Heart right ventricle (tissue), 16 donors: ENCODE measurements around the gene ZNF615. TPM values are rescaled to one million over a fixed set of nuclear protein-coding genes. Genes with fewer than 3 reads are reported as not detected.
A peak's percentile ranks its signal among the peaks of the same experiment; 100 is the strongest.
"Not testable (repeated sequence)": the region's sequence is repeated elsewhere in the genome, so short reads cannot be mapped to it uniquely, and the experiment has no call there.

Experiments used
- ATAC-seq, 8 donors: fragments of 200-7000 bp; cut with Tn5 transposase; one replicate each; pipeline ENCODE4 v1.9.1; 2020; ENCODE audit warnings: mild to moderate bottlenecking in 8 of 8, moderate library complexity in 8 of 8, moderate number of reproducible peaks in 1 of 8
- DNase-seq, 2 donors: peaks; one replicate each; pipeline ENCODE4 v3.0.0-alpha.2; 2020
- H3K27ac ChIP-seq, 10 donors: fragments of 200-600 bp; sonication (generic) in 2 of 10; one replicate each; pipeline versions ENCODE4 v1.5.0 to v1.8.0; 2020 to 2022; ENCODE audit warnings: mild to moderate bottlenecking in 3 of 10
- H3K27me3 ChIP-seq, 7 donors: fragments of 200-600 bp; one replicate each; pipeline ENCODE4 v1.8.0; 2021 to 2022; ENCODE audit warnings: mild to moderate bottlenecking in 2 of 7
- H3K36me3 ChIP-seq, 9 donors: fragments of 200-600 bp; sonication (generic) in 1 of 9; one replicate each; pipeline versions ENCODE4 v1.5.0 to v1.8.0; 2020 to 2022; ENCODE audit warnings: mild to moderate bottlenecking in 2 of 9
- H3K4me1 ChIP-seq, 9 donors: fragments of 200-600 bp; sonication (generic) in 1 of 9; one replicate each; pipeline versions ENCODE4 v1.5.0 to v1.8.0; 2020 to 2022; ENCODE audit warnings: mild to moderate bottlenecking in 4 of 9
- H3K4me3 ChIP-seq, 10 donors: fragments of 200-600 bp; sonication (generic) in 2 of 10; one replicate each; pipeline versions ENCODE4 v1.5.0 to v1.8.0; 2020 to 2022; ENCODE audit warnings: mild to moderate bottlenecking in 7 of 10, moderate library complexity in 2 of 10
- H3K9me3 ChIP-seq, 11 donors: fragments of 200-600 bp in 10 of 11; sonication (generic) in 2 of 11; one replicate each; pipeline versions ENCODE4 v1.5.0 to v1.8.0; 2013 to 2022; ENCODE audit warnings: mild to moderate bottlenecking in 2 of 11, control low read depth in 1 of 11, moderate library complexity in 1 of 11
- CTCF ChIP-seq, 9 donors: fragments of 200-600 bp; sonication (generic) in 2 of 9; IDR thresholded peaks; one replicate each; pipeline versions ENCODE4 v1.5.0 to v1.8.0; 2021 to 2022; ENCODE audit warnings: antibody characterized with exemption in 9 of 9, mild to moderate bottlenecking in 5 of 9, moderate library complexity in 1 of 9
- WGBS, 2 donors: extraction: QIAGEN DNeasy Blood & Tissue Kit; methylation state at CpG; one replicate each; pipeline ENCODE4 v1.1.7; 2013; ENCODE audit warnings: inconsistent platforms in 1 of 2; 5-methylcytosine and 5-hydroxymethylcytosine counted together
- intact Hi-C, 10 donors: fragments of 100-400 bp; cut with DNase I; formaldehyde crosslinking; loops; one replicate each; pipeline versions ENCODE4 v1.11.1 to v1.14.2; 2022
- long read RNA-seq, 3 donors: library from polyadenylated mRNA; unstranded; transcript quantifications; one replicate each; pipeline ENCODE4 v2.0.0, GENCODE V29; 2020 to 2021
- polyA plus RNA-seq, 2 donors: library from polyadenylated mRNA; stranded (reverse); fragments of 200-250 nt; gene quantifications; one replicate each; pipeline ENCODE4 v1.2.3, GENCODE V29; 2013
- total RNA-seq, 10 donors: library from RNA; stranded (reverse); fragmentation: NEBNext Ultra II Directional in 3 of 10; extraction: Animal tissue kit (Norgen Biotek cat#: 25700) in 3 of 10; gene quantifications; one replicate each; pipeline versions ENCODE4 v1.2.1 to v1.2.4, GENCODE V29; 2021 to 2023
- donor health status: Arrhythmogenic right ventricular cardiomyopathy.
- donor health status: ischemic (EF 13 %, LVEDD 7.1; RV severe dilation, severe dysfunction).
- donor health status: healthy with polysubstance abuse.
- donor health status: DM: no; HTN: yes; CAD: no.
- donor health status: DM: no; HTN: no; CAD: no.
- donor health status: ischemic (EF 25% LVEDD 6.9; RV normal size, moderate dysfunction).
- donor health status: ischemic (EF 25% LVEDD 5.7; RV mildly dilated, moderate dysfunction).
- donor health status: healthy.
- donor health status: DM: yes; HTN: yes; CAD: no.
- donor health status: Ischemic cardiomyopathy.
- donor health status: ischemic (EF 35%, LVEDD 5.7; RV mildly dilated, moderate dysfunction).
- donor health status: nonischemic (EF 11% LVEDD 7.7; RV severe dilation, severe dysfunction).
- donor health status: DM: yes; HTN: yes; CAD: no.
- donor health status: PGD.
- donor health status: ischemic (EF 29% LVEDD 5.4; RV normal size, mild dysfunction).
- donor health status: nonischemic (EF 23%, LVEDD 6.1; RV moderate dilation, normal function).

Gene ZNF615
- total RNA-seq (10 to 100 TPM in 5 of 10 donors, 1 to 10 TPM in 5; 8.1 to 13.7 (median 10.1) TPM), polyA plus RNA-seq (1 to 10 TPM; 2.6 to 5.5 TPM)
- long read RNA-seq, donor 1, full-length matches to known transcripts = 10 of 13 reads
- long read RNA-seq, donor 1, partial matches to known transcripts = 1 of 13 reads
- long read RNA-seq, donor 1, other reads (novel, unspliced or antisense) = 2 of 13 reads
- long read RNA-seq, donor 2, full-length matches to known transcripts = 6 of 10 reads
- long read RNA-seq, donor 2, partial matches to known transcripts = 0 of 10 reads
- long read RNA-seq, donor 2, other reads (novel, unspliced or antisense) = 4 of 10 reads
- long read RNA-seq, donor 3, full-length matches to known transcripts = 9 of 14 reads
- long read RNA-seq, donor 3, partial matches to known transcripts = 1 of 14 reads
- long read RNA-seq, donor 3, other reads (novel, unspliced or antisense) = 4 of 14 reads

GRCh38 chr19:52007806-52008557 lies at the start of gene ZNF615:
TSS of gene ZNF615 (minus strand) at chr19:52008211. CDS start at chr19:52003711, 4,500 bp downstream.
- intact Hi-C loops = loop anchor here in 5 of 10 donors (2.0 to 5.0 kb wide), 6 partner anchors 21 to 321 kb away; partner anchors contain the start of genes ZNF432 (in 3 of the 5), ZNF613 (in 2 of the 5), ZNF614 (in 2 of the 5) and ZNF350 (in 1 of the 5)
- no peak for TF ChIP-seq CTCF (IDR thresholded peaks at IDR 0.05)
- Histone ChIP-seq H3K36me3 (peaks cover 0 to 25% (median 15%) of the 10 kb centered on the region in 9 donors), H3K4me3 (peak within 1 kb of the TSS; percentile 60 to 84 (median 80)), H3K9me3 (peaks cover 0 to 68% (median 0%) of the 10 kb centered on the region in 11 donors), H3K4me1 (peaks cover 0 to 23% (median 9%) of the 10 kb centered on the region in 9 donors), H3K27ac (peak within 1 kb of the TSS; percentile 62 to 92 (median 88)), H3K27me3 (no peaks in the 10 kb centered on the region)
- 0% methylated on average over 44 of the region's 44 CpGs for WGBS, 2 donors
- peak; percentile 88 to 92 for DNase-seq
- ATAC-seq = peak; percentile 97 to 100 (median 100)

- H3K4me1 ChIP-seq, ATAC-seq, DNase-seq, intact Hi-C loops, H3K27me3 ChIP-seq, H3K4me3 ChIP-seq, H3K27ac ChIP-seq: not testable (repeated sequence)
- peaks cover 0 to 100% (median 41%) of the 10 kb centered on the region in 11 donors for H3K9me3 ChIP-seq
- WGBS, 2 donors = 98 to 99% methylated on average over 3 of the region's 3 CpGs
- H3K36me3 ChIP-seq = peaks cover 0 to 20% (median 0%) of the 10 kb centered on the region in 9 donors
Measured at GRCh38 chr19:52056480-52056879, 48.5 kb upstream of the ZNF615 start.

GRCh38 chr19:52051736-52052135 lies 43.7 kb upstream of the ZNF615 start:
- 46 to 100% methylated on average over 1 of the region's 1 CpG for WGBS, 2 donors

GRCh38 chr19:52048555-52049501 lies 40.8 kb upstream of the ZNF615 start, which contains the start of gene ZNF432:
TSS of gene ZNF432 (minus strand) at chr19:52048838. CDS start at chr19:52046868, 1,970 bp downstream.
- Histone ChIP-seq H3K27me3 (no peaks in the 10 kb centered on the region), H3K4me1 (peaks cover 0 to 23% (median 11%) of the 10 kb centered on the region in 9 donors), H3K36me3 (peaks cover 0 to 36% (median 24%) of the 10 kb centered on the region in 9 donors), H3K27ac (peak within 1 kb of the TSS; percentile 88 to 99 (median 94)), H3K4me3 (peak within 1 kb of the TSS; percentile 47 to 73 (median 62)), H3K9me3 (peaks cover 0 to 61% (median 12%) of the 10 kb centered on the region in 11 donors)
- intact Hi-C loops = loop anchor here in 6 of 10 donors (2.0 to 5.0 kb wide), 6 partner anchors 20 to 122 kb away; partner anchors contain the start of genes ZNF614 (in 4 of the 6), ZNF615 (in 3 of the 6), ZNF841 (in 2 of the 6) and ZNF350 (in 1 of the 6)
- DNase-seq (peak; percentile 95 to 96), ATAC-seq (peak; percentile 97 to 99 (median 99))
- no peak for TF ChIP-seq CTCF (IDR thresholded peaks at IDR 0.05)
- WGBS, 2 donors = 0 to 1% methylated on average over 60 of the region's 60 CpGs

More at GRCh38 chr19:52051736-52052135, 43.7 kb upstream of the ZNF615 start:
- peaks cover 0 to 11% (median under 1%) of the 10 kb centered on the region in 9 donors for H3K36me3 ChIP-seq
- peaks cover 0 to 69% (median 23%) of the 10 kb centered on the region in 11 donors for H3K9me3 ChIP-seq
- H3K27ac ChIP-seq, H3K27me3 ChIP-seq, DNase-seq, H3K4me3 ChIP-seq, ATAC-seq, intact Hi-C loops: not testable (repeated sequence)
- H3K4me1 ChIP-seq = peaks cover 0 to 22% (median 11%) of the 10 kb centered on the region in 9 donors
